ENCODE measurements around the gene CITED2.

CITED2 gene

GRCh38 chr6:139381216-139381865, 6.9 kb upstream of the CITED2 start:
- DNase-seq, result no peak

GRCh38 chr6:139380611-139381010, 6.2 kb upstream of the CITED2 start:
- DNase-seq, result no peak

- DNase-seq, result no peak
Measured at GRCh38 chr6:139380168-139380567, 5.7 kb upstream of the CITED2 start.

GRCh38 chr6:139378882-139379341, 4.5 kb upstream of the CITED2 start:
- no peak for DNase-seq

- DNase-seq, result no peak
Measured at GRCh38 chr6:139378226-139378625, 3.8 kb upstream of the CITED2 start.

GRCh38 chr6:139376604-139377218, 2.3 kb upstream of the CITED2 start:
- DNase-seq, result no peak

- no peak for DNase-seq
Measured at GRCh38 chr6:139376017-139376330, 1.5 kb upstream of the CITED2 start.

GRCh38 chr6:139375226-139376016, 973 bp upstream of the CITED2 start:
- peak; percentile 76 for DNase-seq

- DNase-seq, result no peak
Measured at GRCh38 chr6:139373928-139374356, 506 bp downstream of the CITED2 start.

GRCh38 chr6:139373154-139373927, 1.1 kb downstream of the CITED2 start:
- DNase-seq, result peak; percentile 71

GRCh38 chr6:139372326-139373153, 1.9 kb downstream of the CITED2 start:
- DNase-seq, result no peak

- no peak for DNase-seq
Measured at GRCh38 chr6:139371421-139372203, 2.8 kb downstream of the CITED2 start.

GRCh38 chr6:139370999-139371345, 3.5 kb downstream of the CITED2 start:
- no peak for DNase-seq

GRCh38 chr6:139370283-139370998, 4.0 kb downstream of the CITED2 start:
- DNase-seq, result no peak

GRCh38 chr6:139369568-139370282, 4.7 kb downstream of the CITED2 start:
- no peak for DNase-seq

GRCh38 chr6:139369068-139369467, 5.4 kb downstream of the CITED2 start:
- DNase-seq, result no peak

GRCh38 chr6:139368661-139369060, 5.8 kb downstream of the CITED2 start:
- no peak for DNase-seq

- no peak for DNase-seq
Measured at GRCh38 chr6:139367810-139368351, 6.6 kb downstream of the CITED2 start.

- DNase-seq, result no peak
Measured at GRCh38 chr6:139364982-139365379, 9.5 kb downstream of the CITED2 start.
